ENCODE data around the gene ARHGAP9. TPM values are rescaled to one million over a fixed set of nuclear protein-coding genes. Genes with fewer than 3 reads are reported as not detected.

ARHGAP9 gene
- total RNA-seq, 1 experiment from 2014 or later: not detected

DNA sequence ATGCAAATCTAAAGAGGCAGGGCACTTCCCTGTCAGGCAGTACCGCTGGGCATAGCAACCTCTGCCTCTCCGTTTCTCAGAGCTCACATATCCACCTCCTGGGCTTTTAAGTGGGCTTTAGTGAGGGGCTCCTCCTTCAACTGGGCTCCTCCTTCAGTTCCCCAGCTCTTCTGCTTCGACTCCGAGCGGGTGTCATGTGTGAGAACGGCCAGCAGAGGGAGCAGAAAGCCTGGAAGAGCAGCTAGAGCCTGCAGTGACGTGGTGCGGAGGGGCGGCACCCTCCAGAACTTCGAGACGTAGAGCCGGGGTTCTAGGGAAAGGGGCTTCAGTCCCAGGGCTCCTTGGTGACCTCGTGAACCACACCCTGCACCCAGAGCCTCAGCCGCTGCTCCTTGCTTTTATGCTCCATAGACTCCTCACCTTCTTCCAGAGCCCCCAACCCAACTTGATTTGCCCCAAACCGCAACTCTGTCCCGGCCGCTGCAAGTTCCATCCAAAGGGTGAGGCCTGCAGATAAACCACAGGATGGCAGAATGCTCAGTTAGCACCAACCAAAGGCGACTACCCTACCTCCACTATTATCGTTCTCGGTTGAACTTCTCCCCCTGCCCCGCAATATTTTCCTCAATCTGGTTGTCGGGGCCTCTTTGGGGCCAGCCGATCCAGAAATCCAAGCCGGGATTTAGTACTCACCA, 20.5 kb downstream of the ARHGAP9 start:
- no peaks in the 10 kb centered on the region for H3K9me2 ChIP-seq (ENCODE audit: insufficient read depth)
- peak overlapping the region; percentile 99 for H3K4me2 ChIP-seq
- intact Hi-C loops (cut with micrococcal nuclease; ENCODE audit: unreplicated experiment): loop anchor here (10.0 kb wide), 1 partner anchor 446 kb away; no protein-coding TSS in a partner anchor
- no peaks in the 10 kb centered on the region for H3K9me3 ChIP-seq (ENCODE audit: insufficient read depth, low read depth)
- no peaks in the 10 kb centered on the region for H4K20me1 ChIP-seq (ENCODE audit: insufficient read depth)
- CTCF ChIA-PET: interaction anchor here (0.6 to 1.2 kb wide), 4 partner anchors 217 to 280 kb away, joined by 3 to 4 read pairs (median 3); partner anchors contain the start of gene OS9
- H3K27me3 ChIP-seq (ENCODE audit: insufficient read depth, low read depth): peaks cover 30% of the 10 kb centered on the region
- H3K4me1 ChIP-seq (replicated peaks; ENCODE audit: insufficient read depth): peaks cover 51% of the 10 kb centered on the region
- peak; percentile 79 to 90 for DNase-seq
- peak overlapping the region; percentile 73 for H3K4me3 ChIP-seq
- H3K79me2 ChIP-seq (ENCODE audit: low read depth): no peaks in the 10 kb centered on the region
- H2AFZ ChIP-seq: peak overlapping the region; percentile 89
- peak overlapping the region; percentile 70 for H3K27ac ChIP-seq
- no TSS peak for BruUV-seq (replicated peaks)
- no peaks in the 10 kb centered on the region for H3F3A ChIP-seq (ENCODE audit: insufficient read depth, low read depth)
- TF ChIP-seq, protein P1, sequence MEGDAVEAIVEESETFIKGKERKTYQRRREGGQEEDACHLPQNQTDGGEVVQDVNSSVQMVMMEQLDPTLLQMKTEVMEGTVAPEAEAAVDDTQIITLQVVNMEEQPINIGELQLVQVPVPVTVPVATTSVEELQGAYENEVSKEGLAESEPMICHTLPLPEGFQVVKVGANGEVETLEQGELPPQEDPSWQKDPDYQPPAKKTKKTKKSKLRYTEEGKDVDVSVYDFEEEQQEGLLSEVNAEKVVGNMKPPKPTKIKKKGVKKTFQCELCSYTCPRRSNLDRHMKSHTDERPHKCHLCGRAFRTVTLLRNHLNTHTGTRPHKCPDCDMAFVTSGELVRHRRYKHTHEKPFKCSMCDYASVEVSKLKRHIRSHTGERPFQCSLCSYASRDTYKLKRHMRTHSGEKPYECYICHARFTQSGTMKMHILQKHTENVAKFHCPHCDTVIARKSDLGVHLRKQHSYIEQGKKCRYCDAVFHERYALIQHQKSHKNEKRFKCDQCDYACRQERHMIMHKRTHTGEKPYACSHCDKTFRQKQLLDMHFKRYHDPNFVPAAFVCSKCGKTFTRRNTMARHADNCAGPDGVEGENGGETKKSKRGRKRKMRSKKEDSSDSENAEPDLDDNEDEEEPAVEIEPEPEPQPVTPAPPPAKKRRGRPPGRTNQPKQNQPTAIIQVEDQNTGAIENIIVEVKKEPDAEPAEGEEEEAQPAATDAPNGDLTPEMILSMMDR (conservative IDR thresholded peaks at IDR 0.05): peak; percentile 94
- no peak for TF ChIP-seq EZH2 (IDR thresholded peaks at IDR 0.05; ENCODE audit: low read depth)
- H3K36me3 ChIP-seq (ENCODE audit: low read depth): no peaks in the 10 kb centered on the region
- POLR2A ChIA-PET (ENCODE audit: unreplicated experiment): interaction anchor here (0.6 to 1.0 kb wide), 3 partner anchors 27 to 388 kb away, joined by 3 to 6 read pairs (median 4); partner anchors contain the start of gene CTDSP2

DNA sequence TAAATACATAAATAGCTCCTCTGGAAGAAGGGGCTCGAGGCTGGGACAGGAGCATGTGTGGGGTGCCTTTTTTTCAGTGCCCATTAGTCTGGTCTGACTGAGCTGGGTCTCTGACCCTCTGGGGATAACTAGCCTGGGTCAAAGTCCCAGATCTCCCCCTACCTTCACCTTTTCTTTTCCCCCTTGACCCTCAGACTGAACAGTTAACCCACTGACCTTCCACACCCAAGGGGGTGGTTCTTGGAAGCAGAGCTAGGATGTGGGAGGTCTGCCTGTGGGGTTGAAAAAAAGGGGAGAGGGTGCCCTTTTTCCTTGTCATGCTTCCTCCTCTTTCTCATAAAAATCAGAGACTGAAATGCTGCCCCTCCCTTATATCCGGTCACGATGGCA, 21.0 kb downstream of the ARHGAP9 start:
- intact Hi-C loops (cut with micrococcal nuclease; ENCODE audit: unreplicated experiment): loop anchor here (10.0 kb wide), 1 partner anchor 446 kb away; no protein-coding TSS in a partner anchor
- Histone ChIP-seq H3K9me2 (ENCODE audit: insufficient read depth) (no peaks in the 10 kb centered on the region), H4K20me1 (ENCODE audit: insufficient read depth) (no peaks in the 10 kb centered on the region), H3K36me3 (ENCODE audit: low read depth) (no peaks in the 10 kb centered on the region), H3K4me1 (replicated peaks; ENCODE audit: insufficient read depth) (peaks cover 51% of the 10 kb centered on the region), H3F3A (ENCODE audit: insufficient read depth, low read depth) (no peaks in the 10 kb centered on the region), H3K27ac (peak overlapping the region; percentile 70), H3K27me3 (ENCODE audit: insufficient read depth, low read depth) (peaks cover 24% of the 10 kb centered on the region), H3K9me3 (ENCODE audit: insufficient read depth, low read depth) (no peaks in the 10 kb centered on the region), H3K4me2 (peak overlapping the region; percentile 99), H3K79me2 (ENCODE audit: low read depth) (no peaks in the 10 kb centered on the region), H3K4me3 (peak overlapping the region; percentile 73; the same call in 1 of the 2 replicates), H2AFZ (peak overlapping the region; percentile 89; the same call in 1 of the 2 replicates)
- ChIA-PET CTCF (interaction anchor here (0.7 to 1.2 kb wide), 3 partner anchors 235 to 281 kb away, joined by 3 read pairs; partner anchors contain the start of gene OS9), POLR2A (ENCODE audit: unreplicated experiment) (interaction anchor here (0.6 to 1.0 kb wide), 2 partner anchors 283 to 388 kb away, joined by 3 to 6 read pairs; partner anchors contain the start of gene CTDSP2)
- BruUV-seq (replicated peaks): TSS peak; percentile 94
- DNase-seq: no peak
- TF ChIP-seq, protein P1 (conservative IDR thresholded peaks at IDR 0.05): no peak
- TF ChIP-seq EZH2 (IDR thresholded peaks at IDR 0.05; ENCODE audit: low read depth): no peak

DNA sequence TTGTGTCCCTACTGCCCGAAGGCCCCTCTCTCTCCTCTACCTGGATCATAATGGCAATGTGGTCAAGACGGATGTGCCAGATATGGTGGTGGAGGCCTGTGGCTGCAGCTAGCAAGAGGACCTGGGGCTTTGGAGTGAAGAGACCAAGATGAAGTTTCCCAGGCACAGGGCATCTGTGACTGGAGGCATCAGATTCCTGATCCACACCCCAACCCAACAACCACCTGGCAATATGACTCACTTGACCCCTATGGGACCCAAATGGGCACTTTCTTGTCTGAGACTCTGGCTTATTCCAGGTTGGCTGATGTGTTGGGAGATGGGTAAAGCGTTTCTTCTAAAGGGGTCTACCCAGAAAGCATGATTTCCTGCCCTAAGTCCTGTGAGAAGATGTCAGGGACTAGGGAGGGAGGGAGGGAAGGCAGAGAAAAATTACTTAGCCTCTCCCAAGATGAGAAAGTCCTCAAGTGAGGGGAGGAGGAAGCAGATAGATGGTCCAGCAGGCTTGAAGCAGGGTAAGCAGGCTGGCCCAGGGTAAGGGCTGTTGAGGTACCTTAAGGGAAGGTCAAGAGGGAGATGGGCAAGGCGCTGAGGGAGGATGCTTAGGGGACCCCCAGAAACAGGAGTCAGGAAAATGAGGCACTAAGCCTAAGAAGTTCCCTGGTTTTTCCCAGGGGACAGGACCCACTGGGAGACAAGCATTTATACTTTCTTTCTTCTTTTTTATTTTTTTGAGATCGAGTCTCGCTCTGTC, 22.8 kb downstream of the ARHGAP9 start:
- H3K4me1 ChIP-seq (replicated peaks; ENCODE audit: insufficient read depth): peaks cover 51% of the 10 kb centered on the region
- ChIA-PET CTCF (interaction anchor here (0.7 kb wide), 1 partner anchor 194 kb away, joined by 4 read pairs; no protein-coding TSS in a partner anchor), POLR2A (ENCODE audit: unreplicated experiment) (no interaction called here)
- no peaks in the 10 kb centered on the region for H3K79me2 ChIP-seq (ENCODE audit: low read depth)
- H4K20me1 ChIP-seq (ENCODE audit: insufficient read depth): no peaks in the 10 kb centered on the region
- H2AFZ ChIP-seq: no peak overlapping the region
- H3K27me3 ChIP-seq (ENCODE audit: insufficient read depth, low read depth): peaks cover 15% of the 10 kb centered on the region; the same call in 1 of the 2 replicates
- H3K4me3 ChIP-seq: no peak overlapping the region
- intact Hi-C loops (cut with micrococcal nuclease; ENCODE audit: unreplicated experiment): loop anchor here (10.0 kb wide), 1 partner anchor 448 kb away; no protein-coding TSS in a partner anchor
- H3K27ac ChIP-seq: 0 out of 2 replicates have a peak overlapping the region, but pooled peaks have one; percentile 70
- H3K9me2 ChIP-seq (ENCODE audit: insufficient read depth): no peaks in the 10 kb centered on the region
- BruUV-seq (replicated peaks): no TSS peak
- no peaks in the 10 kb centered on the region for H3K36me3 ChIP-seq (ENCODE audit: low read depth)
- DNase-seq: no peak
- H3K4me2 ChIP-seq: peak overlapping the region; percentile 63; the same call in 1 of the 2 replicates
- no peaks in the 10 kb centered on the region for H3K9me3 ChIP-seq (ENCODE audit: insufficient read depth, low read depth)
- TF ChIP-seq, protein P1 (conservative IDR thresholded peaks at IDR 0.05): no peak
- H3F3A ChIP-seq (ENCODE audit: insufficient read depth, low read depth): no peaks in the 10 kb centered on the region
